ENCODE results near the gene ATXN7L2.

ATXN7L2 gene

GRCh38 chr1:109499081-109499480 is 15.4 kb downstream of the ATXN7L2 start:
- DNase-seq = no peak

- DNase-seq = peak; percentile 32
These were observed 16.2 kb downstream of the ATXN7L2 start for GRCh38 chr1:109499661-109500536.

- DNase-seq = no peak
These were observed 17.3 kb downstream of the ATXN7L2 start for GRCh38 chr1:109500941-109501381.

- DNase-seq = no peak
These were observed 18.1 kb downstream of the ATXN7L2 start for GRCh38 chr1:109501644-109502363.

- DNase-seq = peak; percentile 19
These were observed 18.7 kb downstream of the ATXN7L2 start for GRCh38 chr1:109502364-109502851.

GRCh38 chr1:109503935-109504334 is 20.2 kb downstream of the ATXN7L2 start:
- DNase-seq = no peak

- no peak for DNase-seq
These were observed 21.3 kb downstream of the ATXN7L2 start for GRCh38 chr1:109504974-109505373.

- DNase-seq = no peak
These were observed 24.5 kb downstream of the ATXN7L2 start for GRCh38 chr1:109508001-109508872.

- no peak for DNase-seq
These were observed 25.1 kb downstream of the ATXN7L2 start for GRCh38 chr1:109508873-109509175.

GRCh38 chr1:109509176-109510134 is 25.8 kb downstream of the ATXN7L2 start, which contains the start of gene AMIGO1:
Gene AMIGO1 (minus strand): TSS chr1:109509727. CDS start chr1:109508912, 815 bp downstream.
- DNase-seq = peak; percentile 46

GRCh38 chr1:109513110-109513710 is 29.5 kb downstream of the ATXN7L2 start:
- DNase-seq = no peak

- no peak for DNase-seq
These were observed 31.1 kb downstream of the ATXN7L2 start for GRCh38 chr1:109514846-109515245.

GRCh38 chr1:109516872-109517271 is 33.2 kb downstream of the ATXN7L2 start:
- no peak for DNase-seq

- no peak for DNase-seq
These were observed 33.6 kb downstream of the ATXN7L2 start for GRCh38 chr1:109517337-109517736.

GRCh38 chr1:109521002-109521951 is 37.6 kb downstream of the ATXN7L2 start:
- no peak for DNase-seq

- DNase-seq = no peak
These were observed 38.3 kb downstream of the ATXN7L2 start for GRCh38 chr1:109522026-109522425.

GRCh38 chr1:109523706-109524105 is 40.0 kb downstream of the ATXN7L2 start:
- DNase-seq = no peak

- no peak for DNase-seq
These were observed 43.5 kb downstream of the ATXN7L2 start for GRCh38 chr1:109527098-109527811.
